HG02759 (cell line): ENCODE measurements around the gene GRID2.

ENCODE experiments used
- ATAC-seq: cut with Tn5 transposase; IDR thresholded peaks from one replicate; pipeline ENCODE4 v1.9.1; 2021; ENCODE audit warnings: mild to moderate bottlenecking, moderate library complexity; ENCODE audit not compliant: unreplicated experiment

GRID2 gene

DNA sequence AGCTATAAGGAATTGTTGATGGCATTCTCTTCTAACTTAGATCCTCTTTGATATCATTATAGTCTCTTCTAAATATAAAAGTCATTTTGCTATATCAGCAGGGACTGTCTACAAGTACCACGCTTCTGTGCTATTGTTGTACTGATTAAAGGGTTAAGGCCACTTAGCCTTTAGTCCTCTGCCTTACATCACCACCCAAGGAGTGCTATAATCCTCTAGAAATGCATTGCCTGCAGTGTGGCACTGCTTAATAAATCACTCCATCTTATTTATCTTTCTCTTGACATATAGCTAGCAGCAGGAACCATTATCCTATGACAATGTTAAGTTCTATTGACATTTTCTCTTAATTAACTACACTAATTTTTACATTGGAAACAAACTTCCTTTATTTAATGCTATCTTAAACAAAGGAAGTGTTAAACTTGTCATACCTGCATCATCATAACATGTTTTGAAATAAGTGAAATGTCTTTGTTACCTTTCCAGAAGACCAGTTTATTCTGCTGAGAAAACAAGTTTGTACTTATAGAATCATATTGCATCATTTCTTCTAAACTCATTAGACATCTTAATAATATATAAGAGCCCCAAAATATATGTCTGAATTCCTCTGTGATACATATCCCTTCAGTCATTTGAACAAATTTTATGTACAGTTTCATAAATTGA, 1163.9 kb downstream of the GRID2 start:
- no peak for ATAC-seq

DNA sequence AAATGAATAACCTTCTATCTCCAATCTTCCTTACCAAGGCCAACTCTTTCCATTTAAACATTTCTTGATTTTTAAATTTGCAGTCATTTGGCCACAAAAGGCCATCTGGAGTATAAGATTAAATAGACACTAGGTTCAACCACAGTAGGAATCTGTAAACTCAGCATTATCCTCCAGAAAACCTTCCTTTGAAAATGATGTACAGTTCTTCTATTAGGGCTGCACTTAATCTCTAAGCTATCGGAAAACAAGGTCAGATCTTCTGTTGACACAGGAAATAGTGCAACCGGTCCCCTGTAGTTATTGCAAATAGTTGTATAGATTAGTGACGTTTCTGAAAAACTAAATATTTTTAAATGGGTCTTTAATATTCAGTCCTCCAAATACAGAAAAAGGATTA, 1165.8 kb downstream of the GRID2 start:
- no peak for ATAC-seq

DNA sequence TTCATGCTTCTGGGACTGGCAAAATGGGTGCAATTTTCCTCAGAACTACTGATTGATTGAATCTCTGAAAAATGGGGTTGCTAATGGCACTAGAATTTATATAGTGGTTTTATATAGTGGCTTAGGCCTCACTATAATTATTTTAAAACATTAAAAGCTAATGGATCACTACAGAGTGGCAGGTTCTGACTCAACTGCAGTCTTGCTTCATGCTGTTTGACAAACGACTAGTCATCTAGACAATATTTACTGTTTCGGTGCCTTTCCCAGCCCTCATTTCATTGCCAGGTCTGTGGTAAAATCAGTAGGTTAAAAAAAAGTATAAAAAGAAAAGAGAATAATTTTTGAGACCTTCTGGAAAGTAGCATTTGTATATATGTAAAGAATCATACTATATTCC, 1172.0 kb downstream of the GRID2 start:
- no peak for ATAC-seq

DNA sequence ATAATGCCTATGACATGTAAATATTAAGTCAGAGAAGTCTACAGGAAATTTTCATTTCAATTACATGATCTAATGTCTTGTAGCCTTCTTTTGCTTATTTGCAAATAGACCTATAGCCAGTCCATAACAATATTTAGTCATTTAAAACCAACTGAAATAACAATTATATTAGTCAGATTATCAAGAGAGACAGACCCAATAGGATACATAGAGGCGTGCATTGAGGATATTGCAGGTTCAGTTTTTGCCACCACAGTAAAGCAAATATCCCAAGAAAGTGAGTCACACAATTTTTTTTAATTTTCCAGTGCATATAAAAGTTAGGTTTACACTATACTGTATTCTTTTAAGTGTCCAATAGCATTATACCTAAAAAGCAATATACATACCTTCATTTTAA, 1175.0 kb downstream of the GRID2 start:
- no peak for ATAC-seq

DNA sequence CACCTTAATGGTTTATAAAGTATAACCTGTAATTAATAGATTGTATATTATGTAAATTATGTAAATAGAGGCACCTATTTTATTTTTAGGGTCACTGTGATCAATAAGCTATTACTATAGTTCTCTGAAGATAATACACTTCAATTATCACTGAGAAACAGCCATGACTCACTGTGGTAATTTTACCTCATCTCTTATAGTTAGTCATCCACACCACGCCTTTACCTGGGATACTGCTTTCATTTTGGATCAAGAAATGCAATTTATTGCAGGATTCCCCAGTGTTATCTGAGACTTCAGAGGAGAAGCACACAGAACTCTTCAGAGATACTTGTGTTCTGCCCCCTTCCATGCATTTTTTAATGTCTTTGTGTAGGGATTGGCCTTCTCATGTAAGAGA, 1176.7 kb downstream of the GRID2 start:
- ATAC-seq, result no peak

DNA sequence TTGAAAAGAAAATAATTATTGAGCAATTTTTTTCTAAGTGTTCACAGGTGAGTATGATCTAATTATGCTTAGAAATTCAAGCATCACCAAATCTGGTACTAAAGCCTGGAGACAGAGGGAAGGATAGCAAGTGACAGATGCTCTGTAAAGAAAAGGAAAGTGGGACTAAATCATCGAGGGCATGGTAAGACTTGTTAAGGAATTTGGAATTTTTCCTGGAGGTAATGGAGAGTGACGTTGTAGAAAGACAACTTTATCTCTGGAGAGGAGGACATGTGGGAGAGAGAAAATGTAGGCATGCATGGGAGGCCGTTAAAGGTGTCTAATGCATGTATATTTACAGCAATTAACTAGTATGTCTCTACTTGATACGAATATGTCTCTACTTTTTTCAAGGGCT, 1191.6 kb downstream of the GRID2 start:
- ATAC-seq, result no peak

DNA sequence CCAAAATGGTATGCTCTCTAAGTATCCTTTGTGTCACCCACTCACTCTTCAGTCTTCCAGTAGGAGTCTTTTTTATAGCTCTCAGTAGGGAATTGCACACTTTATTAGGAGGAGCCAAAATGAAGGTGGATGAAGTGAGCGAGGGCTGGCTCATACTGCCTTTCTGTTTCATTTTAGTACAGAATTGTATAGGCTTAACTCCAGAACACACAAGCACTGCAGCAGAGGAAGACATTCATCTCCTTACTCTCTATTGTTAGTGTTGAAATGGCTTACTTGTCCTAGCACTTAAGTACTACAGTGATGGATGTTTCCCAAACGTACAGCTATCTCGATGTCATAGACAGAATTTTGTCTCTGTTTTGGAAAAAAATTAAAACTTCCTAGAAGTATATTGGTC, 1197.5 kb downstream of the GRID2 start:
- no peak for ATAC-seq

DNA sequence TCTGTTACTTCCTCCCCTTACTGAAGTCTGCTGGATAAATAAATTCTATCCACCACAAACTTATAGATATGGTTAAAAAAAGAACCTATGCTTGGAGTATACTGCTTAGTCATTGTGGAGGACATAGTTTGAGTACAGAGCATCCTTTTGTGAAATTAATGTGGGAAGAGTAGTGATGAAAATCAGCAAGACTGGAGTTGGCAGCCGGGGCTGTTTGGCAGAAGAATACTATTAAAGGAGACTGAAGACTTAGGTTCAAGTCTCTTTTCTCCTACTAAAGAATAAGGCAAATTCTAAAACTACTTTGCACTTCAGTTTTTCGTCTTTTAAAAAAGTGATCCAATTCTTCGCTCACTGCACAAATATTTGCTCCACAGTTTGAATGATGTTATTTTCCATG, 1198.2 kb downstream of the GRID2 start:
- no peak for ATAC-seq

DNA sequence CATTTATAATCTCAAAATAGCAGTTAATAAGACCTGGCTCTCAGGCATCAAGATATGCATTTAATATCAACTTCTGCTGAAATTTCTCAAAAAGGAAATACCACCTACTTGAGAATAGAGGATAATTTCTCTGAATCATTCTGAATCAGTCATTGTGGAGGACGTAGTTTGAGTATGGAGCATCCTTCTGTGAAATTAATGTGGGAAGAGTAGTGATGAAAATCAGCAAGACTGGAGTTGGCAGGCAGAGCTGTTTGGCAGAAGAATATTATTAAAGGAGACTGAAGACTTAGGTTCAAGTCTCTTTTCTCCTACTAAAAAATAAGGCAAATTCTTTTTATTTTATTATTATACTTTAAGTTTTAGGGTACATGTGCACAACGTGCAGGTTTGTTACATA, 1199.2 kb downstream of the GRID2 start:
- no peak for ATAC-seq

DNA sequence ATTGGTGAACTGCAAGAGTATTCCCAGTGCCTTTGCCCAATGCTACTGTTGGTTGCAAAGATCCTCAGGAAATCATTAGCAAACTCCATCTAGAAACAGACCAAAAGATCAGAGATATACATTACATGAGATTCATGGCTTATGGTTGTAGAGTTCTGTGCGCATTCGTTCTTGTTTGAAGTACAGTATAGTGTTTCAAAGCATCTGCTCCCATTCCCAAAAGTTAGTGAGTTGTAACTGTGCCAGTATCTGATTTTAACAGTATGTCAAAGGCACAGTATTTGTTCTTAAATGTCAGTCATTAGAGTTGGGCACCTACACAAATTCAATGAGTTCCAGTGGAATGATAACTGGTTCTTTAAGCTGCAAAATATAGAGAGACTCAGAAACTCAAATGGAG, 1210.1 kb downstream of the GRID2 start:
- no peak for ATAC-seq

DNA sequence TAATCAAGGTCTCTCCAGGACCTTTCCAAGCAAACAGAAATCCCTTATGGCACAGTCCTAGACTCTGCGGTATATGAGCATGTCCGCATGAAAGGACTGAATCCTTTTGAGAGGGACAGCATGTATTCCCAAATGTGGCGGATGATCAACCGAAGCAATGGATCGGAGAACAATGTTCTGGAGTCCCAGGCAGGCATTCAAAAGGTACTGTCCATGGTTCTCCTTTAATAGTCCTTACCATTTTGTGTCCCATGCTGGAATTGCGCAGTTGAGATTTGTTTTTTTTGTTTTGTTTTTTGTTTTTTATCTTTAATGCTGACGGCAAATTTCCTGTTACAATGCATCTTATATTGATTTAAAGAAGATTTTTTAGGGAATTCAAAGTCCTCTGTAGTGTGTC, 1211.4 kb downstream of the GRID2 start:
- ATAC-seq, result no peak

DNA sequence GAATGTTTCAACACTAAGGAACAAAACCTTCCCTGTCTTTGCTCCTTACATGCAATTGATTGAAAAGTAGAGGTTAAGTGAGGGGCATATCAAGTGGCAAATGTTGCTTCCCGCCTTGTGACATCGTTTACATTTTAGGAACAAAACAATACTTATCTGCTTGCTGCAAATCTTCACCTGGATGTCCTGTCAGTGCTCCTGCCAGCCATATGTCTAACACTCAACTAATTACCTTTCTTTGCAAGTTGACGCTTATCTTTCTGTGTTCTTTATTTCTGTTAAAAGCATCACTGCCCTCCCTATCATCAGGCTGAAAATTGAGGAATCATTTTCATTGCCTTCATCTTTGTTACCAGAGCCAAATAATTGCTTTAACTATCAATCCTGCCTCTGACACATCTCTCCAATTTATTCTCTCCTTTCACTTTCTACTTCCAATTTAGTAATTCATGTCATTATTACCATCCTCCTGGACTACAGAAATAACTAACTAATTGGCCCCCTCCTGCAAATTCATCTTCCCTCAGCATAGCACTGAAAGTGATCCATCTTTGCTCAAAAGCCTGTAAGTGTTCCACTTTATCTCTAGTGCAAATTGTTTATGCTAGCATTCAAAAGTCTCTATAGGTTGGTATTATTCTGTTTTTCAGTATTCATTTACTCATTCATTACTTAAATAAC, 1226.1 kb downstream of the GRID2 start:
- no peak for ATAC-seq

DNA sequence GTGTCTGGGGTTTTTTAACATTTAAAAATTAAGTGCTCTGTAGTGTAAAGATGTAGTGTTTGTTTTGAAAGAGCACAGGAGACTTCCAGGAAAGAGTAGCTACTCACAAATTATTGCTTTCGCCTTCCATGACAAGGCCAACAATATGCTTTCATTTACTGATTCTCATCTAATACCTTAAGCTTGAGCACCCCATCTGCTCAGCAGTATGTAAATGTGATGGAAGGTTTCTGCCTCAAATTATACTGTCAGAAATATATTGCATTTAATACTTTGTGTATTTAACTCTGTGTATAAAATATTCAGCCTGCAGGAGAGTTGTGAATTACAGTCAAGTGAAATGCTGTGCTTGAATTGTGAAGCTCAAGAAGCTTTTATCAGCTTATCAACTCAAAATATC, 1228.5 kb downstream of the GRID2 start:
- ATAC-seq, result no peak

DNA sequence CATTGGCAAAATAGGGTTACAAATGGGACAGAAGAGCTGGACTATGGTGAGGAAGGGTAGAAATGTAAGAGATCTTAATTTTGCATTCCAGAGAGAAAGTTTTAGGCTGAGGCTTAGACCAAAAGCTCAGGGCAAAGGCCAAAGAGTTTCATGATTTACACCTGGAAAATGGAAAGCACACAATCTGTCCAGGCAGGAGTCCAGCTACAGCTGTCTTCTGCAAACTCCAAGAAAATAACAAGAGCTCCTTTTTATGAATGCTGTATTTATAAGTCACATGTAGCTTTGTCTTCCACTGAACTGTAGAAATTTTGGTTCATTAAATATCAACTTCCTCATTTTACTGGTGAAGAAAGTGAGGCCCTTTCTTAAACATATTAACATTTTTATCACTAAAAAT, 1236.8 kb downstream of the GRID2 start:
- ATAC-seq, result no peak

DNA sequence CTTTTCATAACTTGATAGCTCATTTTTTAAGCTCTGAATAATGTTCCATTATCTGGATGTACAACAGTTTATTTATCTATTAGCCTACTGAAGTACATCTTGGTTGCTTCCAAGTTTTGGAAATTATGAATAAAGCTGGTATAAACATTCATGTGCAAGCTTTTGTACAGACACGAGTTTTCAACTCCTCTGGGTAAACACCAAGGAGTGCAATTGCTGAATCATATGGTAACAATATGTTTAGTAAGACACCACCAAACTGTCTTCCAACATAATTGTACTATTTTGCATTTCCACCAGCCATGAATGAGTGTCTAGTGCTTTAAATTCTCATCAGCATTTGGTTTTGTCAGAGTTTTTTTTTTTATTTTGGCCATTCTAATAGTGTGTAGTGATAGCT, 1258.1 kb downstream of the GRID2 start:
- ATAC-seq, result no peak

DNA sequence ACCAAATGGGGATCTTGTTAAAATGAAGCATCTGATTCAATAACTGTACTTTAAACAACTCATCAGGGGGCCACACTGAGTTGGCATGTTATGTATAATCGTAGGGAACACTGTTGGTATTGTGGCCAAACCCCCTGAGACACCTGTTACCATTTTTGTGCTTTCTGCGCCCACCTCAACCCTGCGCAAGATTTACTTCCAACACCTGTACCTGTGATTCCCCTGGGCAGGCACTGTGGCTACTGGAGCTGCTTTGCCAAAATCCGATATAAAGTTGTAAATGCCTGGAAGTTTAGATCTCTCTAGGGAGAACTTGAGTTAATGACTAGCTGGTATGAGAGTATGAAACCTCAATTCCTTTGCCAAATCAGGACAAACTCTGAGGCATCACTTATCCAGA, 1265.0 kb downstream of the GRID2 start:
- ATAC-seq, result no peak

DNA sequence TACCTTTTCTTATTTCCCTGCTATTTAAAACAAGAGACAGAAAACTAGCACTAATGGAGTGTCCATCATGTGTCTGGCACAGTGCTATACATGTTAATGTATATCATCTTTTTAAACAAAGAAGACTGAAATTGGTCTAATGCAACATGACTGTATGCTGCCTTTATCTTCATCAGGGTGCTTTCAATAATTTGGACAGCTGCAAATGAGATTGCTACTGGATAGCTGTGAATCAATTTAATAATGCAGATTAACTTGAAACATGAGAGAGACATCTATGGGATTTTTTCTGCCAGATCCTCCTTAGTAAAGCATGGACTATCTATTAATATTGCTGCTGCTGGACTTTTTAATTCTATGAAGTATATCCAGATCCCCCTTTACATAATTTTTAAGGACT, 1269.5 kb downstream of the GRID2 start:
- no peak for ATAC-seq

DNA sequence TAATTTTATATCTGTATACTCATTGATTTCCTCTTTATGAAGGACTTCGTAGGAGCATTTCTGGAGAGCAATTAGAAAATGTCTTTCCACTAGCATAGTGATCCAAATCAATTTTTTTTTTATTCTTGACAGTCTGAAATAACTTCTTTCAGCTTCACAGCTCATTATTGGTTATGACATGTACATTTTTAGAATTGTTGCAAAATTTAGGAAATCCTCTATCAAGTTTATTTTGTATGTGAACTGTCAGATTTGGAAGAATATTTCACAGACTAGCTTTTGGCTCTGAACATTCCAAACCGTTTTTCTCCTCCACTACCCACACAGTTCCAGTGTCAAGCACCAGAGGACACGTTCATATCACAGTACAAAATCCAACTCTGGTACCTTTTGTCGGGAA, 1275.2 kb downstream of the GRID2 start:
- no peak for ATAC-seq

DNA sequence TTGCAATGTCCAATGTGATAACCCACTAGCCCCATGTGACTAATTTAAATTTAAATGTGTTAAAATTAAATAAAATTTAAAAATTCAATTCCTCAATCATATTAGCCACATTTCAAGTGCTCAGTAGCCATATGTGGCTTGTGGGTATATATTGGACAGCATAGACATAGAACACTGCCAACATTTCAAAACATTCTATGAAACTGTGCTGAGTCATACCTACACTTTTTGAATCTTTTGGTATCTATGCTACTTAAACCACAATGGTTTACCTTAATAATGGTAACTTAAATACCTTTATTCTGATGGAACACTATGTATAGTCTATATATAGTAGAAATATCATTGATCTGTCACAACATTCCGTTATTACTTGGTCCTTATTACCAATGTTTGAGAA, 1301.4 kb downstream of the GRID2 start:
- no peak for ATAC-seq

DNA sequence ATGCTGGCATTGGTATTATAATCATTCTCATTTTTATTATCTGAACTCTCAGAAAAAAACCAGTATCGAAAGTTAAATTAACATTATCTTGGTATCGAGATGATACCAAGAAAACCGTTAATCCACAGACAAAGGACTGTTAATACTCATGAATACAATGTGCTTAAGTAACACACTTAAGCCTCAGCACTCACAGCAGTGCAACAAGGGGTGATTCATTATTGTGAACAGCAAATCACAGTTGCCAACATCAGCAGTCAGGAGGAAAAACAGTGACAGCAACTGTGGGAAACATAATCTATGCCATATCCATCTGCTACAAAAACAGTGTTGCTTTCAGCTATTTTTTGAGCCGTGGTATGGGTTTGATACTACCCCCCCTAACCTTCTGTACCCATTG, 1313.8 kb downstream of the GRID2 start:
- ATAC-seq, result no peak

DNA sequence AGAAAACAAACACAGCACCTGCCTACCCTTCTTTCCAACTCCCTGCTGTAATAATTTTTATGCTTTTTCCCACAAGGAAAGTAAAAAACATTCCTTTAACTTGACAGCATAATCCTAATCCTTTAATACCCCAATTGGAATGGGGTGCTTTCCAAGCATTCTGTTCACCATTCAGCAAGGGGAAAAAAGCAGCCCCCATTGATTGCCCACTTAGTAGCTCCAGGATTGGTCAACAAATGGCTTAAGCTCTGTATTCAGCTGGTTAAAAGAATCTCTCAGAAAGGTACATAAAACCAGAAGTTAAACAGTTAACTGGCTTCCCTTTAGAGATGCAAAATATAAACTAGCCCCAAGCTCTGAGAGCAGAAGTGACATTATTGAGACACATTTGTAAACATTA, 1330.0 kb downstream of the GRID2 start:
- no peak for ATAC-seq

DNA sequence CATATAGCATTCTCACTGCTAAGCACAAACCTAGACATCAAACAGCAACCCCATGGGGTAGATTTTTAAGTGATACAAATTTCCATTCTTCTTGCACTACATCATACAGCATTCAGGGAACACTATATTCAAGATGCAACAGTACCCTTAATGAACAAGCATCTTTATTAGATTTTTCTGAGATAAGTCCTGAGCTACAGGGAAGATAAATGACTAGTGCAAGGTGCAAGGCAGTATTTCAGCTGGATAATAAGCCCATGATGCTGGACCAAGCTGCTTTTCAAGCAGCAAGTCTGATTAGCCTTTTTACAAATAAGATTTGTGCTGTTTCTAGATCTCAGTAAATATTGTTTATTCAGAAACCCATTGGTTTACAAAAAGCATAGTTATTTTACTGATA, 1332.2 kb downstream of the GRID2 start:
- ATAC-seq, result no peak

DNA sequence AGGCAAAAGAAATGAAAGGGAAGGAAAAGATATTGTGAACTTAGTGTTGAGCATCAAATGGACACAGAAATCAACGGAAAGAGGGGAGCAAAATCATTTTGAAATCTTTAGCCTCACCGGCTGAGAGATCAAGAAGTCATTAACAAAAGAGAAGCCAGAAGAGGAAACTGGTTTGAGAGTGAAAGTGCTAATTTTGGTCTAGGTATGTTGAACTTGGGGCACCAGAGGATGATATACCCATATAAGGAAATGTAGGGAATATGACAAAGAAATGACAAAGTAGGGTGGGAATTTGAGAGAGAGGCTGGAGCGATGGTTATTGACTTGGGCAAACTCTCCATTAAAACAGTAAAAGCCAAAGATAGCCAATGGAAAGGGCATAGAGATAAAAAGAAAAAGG, 1341.4 kb downstream of the GRID2 start:
- ATAC-seq, result no peak
